HG03521 (cell line): ENCODE measurements around the gene PADI2.

Source experiments
- ATAC-seq: cut with Tn5 transposase; IDR thresholded peaks from one replicate; pipeline ENCODE4 v1.9.1; 2021; ENCODE audit warnings: mild to moderate bottlenecking, moderate library complexity; ENCODE audit not compliant: unreplicated experiment

The PADI2 gene

DNA sequence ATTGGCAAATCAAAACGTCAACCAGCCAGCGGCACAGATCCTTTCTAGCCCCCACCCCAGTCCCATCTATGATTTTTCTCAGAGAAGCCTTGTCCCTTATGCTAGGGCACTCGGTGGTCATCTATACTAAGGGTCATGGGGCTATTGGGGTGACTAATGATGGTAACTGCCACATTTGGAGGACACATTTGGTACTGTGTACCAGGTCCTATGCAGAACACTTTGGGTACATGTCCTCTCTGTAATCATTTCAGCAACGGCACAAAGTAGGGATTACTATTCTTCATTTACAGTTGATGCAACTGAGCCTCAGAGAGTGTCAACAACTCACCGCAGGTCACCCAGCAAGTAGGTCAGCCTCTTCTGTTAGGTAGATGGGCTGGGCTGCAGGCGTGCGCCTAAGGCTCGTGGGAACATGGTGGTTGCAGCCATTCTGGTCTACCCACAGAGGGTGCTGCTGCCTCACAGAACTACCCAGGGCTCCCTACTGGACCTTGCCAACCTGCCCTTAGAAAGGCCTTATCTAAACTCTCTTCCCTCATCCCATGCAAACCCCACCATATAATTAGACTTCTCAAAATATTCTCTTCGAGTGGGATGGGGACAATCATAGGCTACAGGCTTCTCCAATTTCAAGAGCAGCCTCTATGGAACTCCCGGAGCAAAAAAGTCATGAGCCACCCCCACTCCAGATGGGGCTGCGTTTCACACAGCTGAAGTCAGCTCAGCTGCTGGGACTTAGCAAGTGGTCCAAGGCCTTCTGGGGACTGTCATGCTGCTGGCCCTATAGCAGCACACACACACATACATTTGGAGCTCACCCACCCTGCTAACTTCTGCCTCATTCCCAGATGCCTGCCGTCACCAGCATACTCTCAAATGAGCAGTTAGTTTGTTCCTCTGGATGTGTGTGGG is 59.6 kb downstream of the PADI2 start:
- no peak for ATAC-seq

- no peak for ATAC-seq
Measured at GRCh38 chr1:17056551-17056950, 62.7 kb downstream of the PADI2 start.

DNA sequence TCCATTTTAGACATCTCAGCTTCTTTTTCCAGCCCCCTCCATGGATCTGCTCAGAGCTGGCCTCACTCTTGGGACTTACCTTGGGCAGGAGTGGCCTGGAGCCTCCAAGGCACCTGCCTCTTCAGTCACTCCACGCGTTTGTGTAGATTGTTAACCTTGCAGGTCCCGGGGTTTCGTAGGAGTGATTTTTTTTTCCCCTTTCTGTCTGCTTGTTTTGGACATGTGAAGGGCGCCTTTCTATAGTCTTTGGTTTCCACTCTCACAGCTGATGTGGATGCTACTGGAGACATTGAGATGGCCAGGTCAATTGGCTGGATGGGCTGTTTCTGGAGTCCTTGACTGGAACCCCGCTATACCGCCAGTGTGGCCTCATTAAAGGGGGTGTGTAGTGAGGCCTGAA is 63.5 kb downstream of the PADI2 start:
- no peak for ATAC-seq

DNA sequence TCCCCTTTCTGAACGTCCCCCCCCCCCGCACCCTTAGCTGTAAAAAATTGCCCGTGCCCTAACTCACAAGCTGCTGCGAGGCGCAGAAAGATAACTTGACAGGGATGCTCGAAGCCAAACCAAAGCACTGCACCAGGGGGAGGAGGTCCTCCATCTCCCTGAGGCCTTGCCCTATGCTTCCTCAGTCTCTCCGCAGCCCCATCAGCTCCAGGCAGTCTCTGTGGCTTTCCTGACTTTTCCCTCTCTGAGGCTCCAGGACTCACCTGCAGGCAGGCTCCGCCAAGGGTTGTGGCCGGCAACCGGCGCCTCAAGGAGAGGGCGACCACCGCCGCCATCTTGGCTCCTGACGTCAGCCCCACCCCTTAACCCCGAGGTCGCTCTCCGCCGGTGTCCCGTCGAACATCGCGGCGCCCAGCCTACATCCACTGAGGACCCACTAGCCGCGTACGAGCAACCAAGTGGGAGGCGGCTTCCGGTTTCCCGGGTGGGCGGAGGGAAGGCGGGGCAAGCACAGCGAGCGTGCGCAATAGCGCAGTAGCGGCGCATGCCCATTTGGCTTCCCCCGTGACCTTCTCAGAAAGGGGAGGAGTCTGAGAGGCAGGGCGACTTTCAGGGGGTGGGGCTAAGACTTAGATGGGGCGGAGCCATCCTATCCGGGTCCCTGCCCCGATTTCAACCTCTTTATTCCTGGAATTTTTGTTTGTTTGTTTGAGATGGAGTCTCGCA is 65.4 kb downstream of the PADI2 start, which contains the start of gene SDHB:
TSS of gene SDHB (minus strand) at position 348 of the 726 bp plus-strand sequence. CDS start at position 335, 13 bp downstream.
- peak; percentile 97 for ATAC-seq

GRCh38 chr1:17053086-17053684 is 66.1 kb downstream of the PADI2 start:
- no peak for ATAC-seq

- no peak for ATAC-seq
Measured at GRCh38 chr1:17052641-17053040, 66.6 kb downstream of the PADI2 start.

- ATAC-seq, result no peak
Measured at GRCh38 chr1:17052038-17052437, 67.2 kb downstream of the PADI2 start.

DNA sequence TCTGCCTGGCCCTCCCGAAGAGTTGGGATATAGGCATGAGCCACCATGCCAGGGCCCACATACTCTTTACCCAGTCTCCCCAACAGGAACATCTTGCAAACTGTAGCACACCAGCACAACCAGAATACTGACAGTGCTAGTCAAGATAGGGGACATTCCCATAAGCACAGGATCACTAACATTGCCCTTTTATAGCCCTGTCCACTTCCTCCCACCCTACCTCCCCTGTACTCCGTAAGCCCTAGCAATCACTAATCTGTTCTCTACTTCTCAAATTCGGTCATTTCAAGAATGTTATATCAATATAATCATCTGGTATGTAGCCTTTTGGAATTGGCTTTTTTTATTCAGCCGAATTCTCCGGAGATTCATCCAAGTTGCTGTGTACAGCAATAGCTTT is 71.3 kb downstream of the PADI2 start:
- no peak for ATAC-seq

GRCh38 chr1:17046334-17046657 is 73.0 kb downstream of the PADI2 start:
- ATAC-seq, result no peak

- no peak for ATAC-seq
Measured at GRCh38 chr1:17045634-17046333, 73.5 kb downstream of the PADI2 start.

GRCh38 chr1:17045150-17045549 is 74.1 kb downstream of the PADI2 start:
- no peak for ATAC-seq

DNA sequence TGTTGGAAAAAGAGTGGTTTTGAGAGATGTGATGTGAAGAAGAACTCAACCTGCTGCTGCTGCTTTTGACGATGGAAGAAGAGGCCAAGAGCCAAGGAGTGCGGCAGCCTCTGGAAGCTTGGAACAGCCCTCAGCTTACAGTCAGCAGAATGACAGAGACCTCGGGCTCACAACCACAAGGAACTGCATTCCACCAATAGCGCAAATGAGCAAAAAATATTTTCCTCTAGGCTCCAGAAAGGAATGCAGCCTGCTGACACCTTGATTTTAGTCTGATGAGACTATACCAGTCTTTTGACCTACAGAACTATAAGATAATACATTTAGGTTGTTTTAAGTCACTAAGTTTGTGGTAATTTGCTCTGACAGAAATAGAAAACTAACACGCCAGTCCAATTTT is 75.6 kb downstream of the PADI2 start:
- no peak for ATAC-seq

- ATAC-seq, result no peak
Measured at GRCh38 chr1:17040135-17040534, 79.1 kb downstream of the PADI2 start.

DNA sequence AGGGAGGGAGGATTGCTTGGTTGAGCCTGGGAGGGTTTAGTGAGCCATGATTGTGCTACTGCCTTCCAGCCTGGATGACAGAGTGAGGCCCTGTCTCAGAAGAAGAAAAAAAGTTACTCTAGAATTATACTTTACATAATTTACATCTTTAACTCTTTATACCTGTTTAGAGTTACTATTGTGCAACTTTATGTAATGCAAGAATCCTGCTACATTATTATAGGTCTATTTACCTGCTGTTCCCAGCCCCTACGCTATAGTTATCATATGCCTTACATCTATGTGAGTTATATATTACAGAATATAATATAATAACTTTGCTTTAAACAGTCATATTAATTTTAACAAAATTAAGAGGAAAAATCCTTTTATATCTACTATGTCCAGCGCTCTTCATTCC is 79.7 kb downstream of the PADI2 start:
- no peak for ATAC-seq

GRCh38 chr1:17033481-17033880 is 85.8 kb downstream of the PADI2 start:
- no peak for ATAC-seq

- ATAC-seq, result no peak
Measured at GRCh38 chr1:17032741-17033140, 86.5 kb downstream of the PADI2 start.

DNA sequence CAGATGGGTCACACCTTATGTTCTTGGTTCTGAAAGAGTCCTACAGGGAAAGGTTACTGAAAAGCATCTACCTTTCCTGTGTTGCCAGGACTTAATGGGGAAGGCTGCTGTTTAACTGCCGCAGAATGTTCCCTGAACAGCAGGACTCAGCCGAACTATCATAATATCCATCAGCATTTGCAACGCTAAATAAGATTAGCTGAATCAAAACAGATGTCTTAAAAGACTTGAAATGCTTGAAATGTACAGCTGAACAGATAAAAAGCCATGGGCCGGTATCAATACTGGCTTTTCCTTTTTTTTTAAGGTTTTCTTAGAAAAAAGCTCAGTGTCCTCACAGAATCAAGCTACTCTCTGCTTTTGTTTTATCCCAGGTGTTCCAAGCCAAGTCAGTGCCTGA is 87.8 kb downstream of the PADI2 start:
- ATAC-seq, result no peak

- ATAC-seq, result no peak
Measured at GRCh38 chr1:17030206-17030605, 89.0 kb downstream of the PADI2 start.

- no peak for ATAC-seq
Measured at GRCh38 chr1:17028662-17029188, 90.5 kb downstream of the PADI2 start.

- no peak for ATAC-seq
Measured at GRCh38 chr1:17027900-17028299, 91.4 kb downstream of the PADI2 start.

DNA sequence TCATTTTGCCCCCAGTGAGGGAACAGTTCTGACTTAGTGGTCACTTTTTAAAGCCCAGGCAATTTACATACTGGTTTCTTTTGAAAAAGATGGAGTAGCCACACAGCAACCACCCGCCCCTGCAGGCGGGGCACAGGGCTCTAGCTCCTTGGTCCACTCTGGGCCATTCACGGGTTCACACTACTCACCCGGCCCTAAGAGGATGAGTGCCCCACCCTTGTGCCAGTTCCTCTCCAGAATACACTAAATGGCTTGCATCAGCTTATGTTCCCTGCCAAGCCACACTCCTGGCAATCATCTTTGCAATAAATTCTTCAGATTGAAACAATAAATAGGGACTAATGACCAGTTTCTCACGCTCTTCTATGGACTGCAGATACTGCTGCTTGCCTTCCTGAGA is 91.8 kb downstream of the PADI2 start:
- no peak for ATAC-seq
